HepG2 (cell line): Measurements from ENCODE around the gene NDUFS7. TPM values are rescaled to one million over a fixed set of nuclear protein-coding genes. Genes with fewer than 3 reads are reported as not detected.

Source experiments
- ASH2L ChIP-seq: fragments of 300-600, 200-600 bp; sonication (generic); IDR thresholded peaks from 2 replicates; pipeline ENCODE4 v1.7.0; 2017; ENCODE audit warnings: low read depth, mild to moderate bottlenecking, moderate library complexity, mixed read lengths, low read length; ENCODE audit not compliant: insufficient read length
- FLYWCH1 ChIP-seq: sonication (generic); formaldehyde crosslinking; IDR thresholded peaks from 2 replicates; pipeline ENCODE4 v1.8.1; 2023; ENCODE audit warnings: mild to moderate bottlenecking, missing genetic modification reagents
- SRF ChIP-seq: IDR thresholded peaks from 2 replicates; pipeline ENCODE4 v1.6.1; 2011; ENCODE audit warnings: mild to moderate bottlenecking, low read depth, low read length, moderate library complexity
- TMF1 ChIP-seq: sonication (generic); formaldehyde crosslinking; IDR thresholded peaks from 2 replicates; pipeline ENCODE4 v1.8.1; 2022; ENCODE audit warnings: low read depth, missing genetic modification reagents
- ZFAT ChIP-seq: sonication (generic); formaldehyde crosslinking; conservative IDR thresholded peaks from 2 replicates; pipeline ENCODE4 v1.8.1; 2023; ENCODE audit warnings: missing genetic modification reagents, inconsistent platforms
- ZFP1 ChIP-seq: IDR thresholded peaks from 2 replicates; pipeline ENCODE4 v1.6.1; 2016
- ZNF230 ChIP-seq: sonication (generic); formaldehyde crosslinking; IDR thresholded peaks from 2 replicates; pipeline ENCODE4 v1.4.0; 2020; ENCODE audit warnings: mild to moderate bottlenecking, missing genetic modification reagents
- ZNF382 ChIP-seq: sonication (generic); formaldehyde crosslinking; IDR thresholded peaks from 2 replicates; pipeline ENCODE4 v1.5.0; 2020; ENCODE audit warnings: missing genetic modification reagents, mild to moderate bottlenecking, borderline replicate concordance
- polyA plus RNA-seq, 8 experiments: library from polyadenylated mRNA; depleted of rRNA in 3 of 8; stranded (reverse) in 7 of 8; unstranded in 1 of 8; fragments of >200 nt; fragmentation: Illumina TruSeq in 4 of 8; extraction: Trizol in 4 of 8; gene quantifications; 2 replicates each; pipeline versions ENCODE4 v1.2.1 to v1.2.3, GENCODE V29; 2011 to 2016; ENCODE audit warnings: low read depth in 4 of 8, missing spikeins in 1 of 8, mixed read lengths in 1 of 8; ENCODE audit not compliant: insufficient read depth in 1 of 8
- total RNA-seq, 5 experiments: library from RNA; depleted of rRNA; stranded (reverse); fragments of >200 nt; fragmentation: Illumina TruSeq; extraction: Trizol; gene quantifications; 2 replicates each; pipeline ENCODE4 v1.2.3, GENCODE V29; 2016; ENCODE audit warnings: low read depth in 1 of 5
- TF ChIP-seq, protein P1 (sequence below): sonication (generic); formaldehyde crosslinking; IDR thresholded peaks from 2 replicates; pipeline ENCODE4 v1.4.0; 2020; ENCODE audit warnings: missing genetic modification reagents, mild to moderate bottlenecking, borderline replicate concordance
- TF ChIP-seq, protein P2 (sequence below): sonication (generic); formaldehyde crosslinking; IDR thresholded peaks from 2 replicates; pipeline ENCODE4 v1.4.0; 2020; ENCODE audit warnings: missing genetic modification reagents
- TF ChIP-seq, protein P3 (sequence below): sonication (generic); formaldehyde crosslinking; IDR thresholded peaks from 2 replicates; pipeline ENCODE4 v1.4.0; 2020; ENCODE audit warnings: mild to moderate bottlenecking, missing genetic modification reagents
- TF ChIP-seq, protein P4 (sequence below): sonication (generic); formaldehyde crosslinking; IDR thresholded peaks from 2 replicates; pipeline ENCODE4 v1.5.1; 2020; ENCODE audit warnings: mild to moderate bottlenecking, missing genetic modification reagents
- TF ChIP-seq, protein P5 (sequence below): sonication (generic); formaldehyde crosslinking; IDR thresholded peaks from 2 replicates; pipeline ENCODE4 v1.8.0; 2022; ENCODE audit warnings: missing genetic modification reagents, mild to moderate bottlenecking, inconsistent platforms, borderline replicate concordance

Gene NDUFS7
- total and polyA plus RNA-seq, 2 of the 13 experiments (the other 11 are each of a cell fraction or from before 2014, with no cell fraction given) = 34.3 to 66.9 TPM

DNA sequence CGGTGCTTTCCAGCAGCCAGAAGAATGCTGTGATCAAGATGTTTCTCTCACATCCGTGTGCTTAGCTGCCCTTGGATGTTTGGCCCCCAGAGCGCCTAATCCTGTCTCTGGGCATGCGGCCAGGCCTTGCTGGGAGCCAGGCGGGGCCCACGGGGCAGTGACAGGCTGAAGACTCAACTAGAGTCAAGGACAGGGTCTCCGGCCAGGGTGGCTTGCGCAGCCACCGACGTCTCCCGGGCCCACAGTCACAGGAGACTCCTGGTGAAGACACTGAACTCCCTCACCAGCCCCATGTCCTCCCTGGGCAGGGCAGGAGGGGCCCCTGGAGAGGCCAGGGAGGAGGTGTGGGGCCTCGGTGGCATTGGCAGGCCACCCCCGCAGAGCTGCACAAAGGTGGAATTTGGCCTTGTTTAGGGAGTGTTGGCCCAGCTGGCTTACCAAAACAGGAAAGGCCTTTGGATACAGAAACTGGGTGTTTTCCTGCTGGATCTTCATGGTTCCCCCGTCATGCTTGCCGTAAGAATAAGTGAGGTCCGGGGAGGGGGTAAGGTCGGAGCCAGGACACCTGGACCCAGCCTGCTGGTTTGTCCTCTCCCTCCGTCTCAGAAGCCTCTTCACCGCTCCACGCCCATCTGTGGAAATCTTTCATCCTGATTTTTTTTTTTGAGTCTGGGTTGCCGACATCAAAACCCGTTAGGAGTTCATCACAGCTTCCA lies 10.0 kb upstream of the NDUFS7 start (continued):
- no peak for TF ChIP-seq TMF1 (CRISPR knock-in tag)
- TF ChIP-seq ZFP1 (CRISPR knock-in tag) = 0 out of 2 replicates have a peak, but pooled peaks have one; percentile 51
- peak; percentile 71; the same call in 1 of the 2 replicates for TF ChIP-seq SRF
- no peak for TF ChIP-seq ZNF382 (CRISPR knock-in tag)
- TF ChIP-seq, protein P1, sequence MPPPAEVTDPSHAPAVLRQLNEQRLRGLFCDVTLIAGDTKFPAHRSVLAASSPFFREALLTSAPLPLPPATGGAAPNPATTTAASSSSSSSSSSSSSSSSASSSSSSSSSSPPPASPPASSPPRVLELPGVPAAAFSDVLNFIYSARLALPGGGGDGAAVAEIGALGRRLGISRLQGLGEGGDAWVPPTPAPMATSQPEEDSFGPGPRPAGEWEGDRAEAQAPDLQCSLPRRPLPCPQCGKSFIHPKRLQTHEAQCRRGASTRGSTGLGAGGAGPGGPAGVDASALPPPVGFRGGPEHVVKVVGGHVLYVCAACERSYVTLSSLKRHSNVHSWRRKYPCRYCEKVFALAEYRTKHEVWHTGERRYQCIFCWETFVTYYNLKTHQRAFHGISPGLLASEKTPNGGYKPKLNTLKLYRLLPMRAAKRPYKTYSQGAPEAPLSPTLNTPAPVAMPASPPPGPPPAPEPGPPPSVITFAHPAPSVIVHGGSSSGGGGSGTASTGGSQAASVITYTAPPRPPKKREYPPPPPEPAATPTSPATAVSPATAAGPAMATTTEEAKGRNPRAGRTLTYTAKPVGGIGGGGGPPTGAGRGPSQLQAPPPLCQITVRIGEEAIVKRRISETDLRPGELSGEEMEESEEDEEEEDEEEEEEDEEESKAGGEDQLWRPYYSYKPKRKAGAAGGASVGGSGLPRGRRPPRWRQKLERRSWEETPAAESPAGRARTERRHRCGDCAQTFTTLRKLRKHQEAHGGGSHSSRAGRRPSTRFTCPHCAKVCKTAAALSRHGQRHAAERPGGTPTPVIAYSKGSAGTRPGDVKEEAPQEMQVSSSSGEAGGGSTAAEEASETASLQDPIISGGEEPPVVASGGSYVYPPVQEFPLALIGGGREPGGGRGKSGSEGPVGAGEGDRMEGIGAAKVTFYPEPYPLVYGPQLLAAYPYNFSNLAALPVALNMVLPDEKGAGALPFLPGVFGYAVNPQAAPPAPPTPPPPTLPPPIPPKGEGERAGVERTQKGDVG (CRISPR knock-in tag) = 0 out of 2 replicates have a peak, but pooled peaks have one; percentile 20
- no peak; the same call in 1 of the 2 replicates for TF ChIP-seq ZFAT (CRISPR knock-in tag)
- TF ChIP-seq, protein P2, sequence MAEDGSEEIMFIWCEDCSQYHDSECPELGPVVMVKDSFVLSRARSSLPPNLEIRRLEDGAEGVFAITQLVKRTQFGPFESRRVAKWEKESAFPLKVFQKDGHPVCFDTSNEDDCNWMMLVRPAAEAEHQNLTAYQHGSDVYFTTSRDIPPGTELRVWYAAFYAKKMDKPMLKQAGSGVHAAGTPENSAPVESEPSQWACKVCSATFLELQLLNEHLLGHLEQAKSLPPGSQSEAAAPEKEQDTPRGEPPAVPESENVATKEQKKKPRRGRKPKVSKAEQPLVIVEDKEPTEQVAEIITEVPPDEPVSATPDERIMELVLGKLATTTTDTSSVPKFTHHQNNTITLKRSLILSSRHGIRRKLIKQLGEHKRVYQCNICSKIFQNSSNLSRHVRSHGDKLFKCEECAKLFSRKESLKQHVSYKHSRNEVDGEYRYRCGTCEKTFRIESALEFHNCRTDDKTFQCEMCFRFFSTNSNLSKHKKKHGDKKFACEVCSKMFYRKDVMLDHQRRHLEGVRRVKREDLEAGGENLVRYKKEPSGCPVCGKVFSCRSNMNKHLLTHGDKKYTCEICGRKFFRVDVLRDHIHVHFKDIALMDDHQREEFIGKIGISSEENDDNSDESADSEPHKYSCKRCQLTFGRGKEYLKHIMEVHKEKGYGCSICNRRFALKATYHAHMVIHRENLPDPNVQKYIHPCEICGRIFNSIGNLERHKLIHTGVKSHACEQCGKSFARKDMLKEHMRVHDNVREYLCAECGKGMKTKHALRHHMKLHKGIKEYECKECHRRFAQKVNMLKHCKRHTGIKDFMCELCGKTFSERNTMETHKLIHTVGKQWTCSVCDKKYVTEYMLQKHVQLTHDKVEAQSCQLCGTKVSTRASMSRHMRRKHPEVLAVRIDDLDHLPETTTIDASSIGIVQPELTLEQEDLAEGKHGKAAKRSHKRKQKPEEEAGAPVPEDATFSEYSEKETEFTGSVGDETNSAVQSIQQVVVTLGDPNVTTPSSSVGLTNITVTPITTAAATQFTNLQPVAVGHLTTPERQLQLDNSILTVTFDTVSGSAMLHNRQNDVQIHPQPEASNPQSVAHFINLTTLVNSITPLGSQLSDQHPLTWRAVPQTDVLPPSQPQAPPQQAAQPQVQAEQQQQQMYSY = no peak
- TF ChIP-seq, protein P3, sequence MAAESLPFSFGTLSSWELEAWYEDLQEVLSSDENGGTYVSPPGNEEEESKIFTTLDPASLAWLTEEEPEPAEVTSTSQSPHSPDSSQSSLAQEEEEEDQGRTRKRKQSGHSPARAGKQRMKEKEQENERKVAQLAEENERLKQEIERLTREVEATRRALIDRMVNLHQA = no peak; the same call in 1 of the 2 replicates
- TF ChIP-seq FLYWCH1 (CRISPR knock-in tag) = peak; percentile 49; the same call in 1 of the 2 replicates
- TF ChIP-seq ASH2L = no peak
- no peak for TF ChIP-seq ZNF230 (CRISPR knock-in tag)
- TF ChIP-seq, protein P4, sequence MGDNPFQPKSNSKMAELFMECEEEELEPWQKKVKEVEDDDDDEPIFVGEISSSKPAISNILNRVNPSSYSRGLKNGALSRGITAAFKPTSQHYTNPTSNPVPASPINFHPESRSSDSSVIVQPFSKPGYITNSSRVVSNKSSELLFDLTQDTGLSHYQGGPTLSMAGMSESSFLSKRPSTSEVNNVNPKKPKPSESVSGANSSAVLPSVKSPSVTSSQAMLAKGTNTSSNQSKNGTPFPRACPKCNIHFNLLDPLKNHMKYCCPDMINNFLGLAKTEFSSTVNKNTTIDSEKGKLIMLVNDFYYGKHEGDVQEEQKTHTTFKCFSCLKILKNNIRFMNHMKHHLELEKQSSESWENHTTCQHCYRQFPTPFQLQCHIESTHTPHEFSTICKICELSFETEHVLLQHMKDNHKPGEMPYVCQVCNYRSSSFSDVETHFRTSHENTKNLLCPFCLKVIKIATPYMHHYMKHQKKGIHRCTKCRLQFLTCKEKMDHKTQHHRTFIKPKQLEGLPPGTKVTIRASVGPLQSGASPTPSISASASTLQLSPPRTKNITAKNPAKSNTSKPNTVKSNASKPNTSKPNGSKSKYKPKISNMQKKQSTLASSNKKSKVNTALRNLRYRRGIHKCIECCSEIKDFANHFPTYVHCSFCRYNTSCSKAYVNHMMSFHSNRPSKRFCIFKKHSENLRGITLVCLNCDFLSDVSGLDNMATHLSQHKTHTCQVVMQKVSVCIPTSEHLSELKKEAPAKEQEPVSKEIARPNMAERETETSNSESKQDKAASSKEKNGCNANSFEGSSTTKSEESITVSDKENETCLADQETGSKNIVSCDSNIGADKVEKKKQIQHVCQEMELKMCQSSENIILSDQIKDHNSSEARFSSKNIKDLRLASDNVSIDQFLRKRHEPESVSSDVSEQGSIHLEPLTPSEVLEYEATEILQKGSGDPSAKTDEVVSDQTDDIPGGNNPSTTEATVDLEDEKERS (CRISPR knock-in tag) = peak; percentile 24; the same call in 1 of the 2 replicates
- TF ChIP-seq, protein P5, sequence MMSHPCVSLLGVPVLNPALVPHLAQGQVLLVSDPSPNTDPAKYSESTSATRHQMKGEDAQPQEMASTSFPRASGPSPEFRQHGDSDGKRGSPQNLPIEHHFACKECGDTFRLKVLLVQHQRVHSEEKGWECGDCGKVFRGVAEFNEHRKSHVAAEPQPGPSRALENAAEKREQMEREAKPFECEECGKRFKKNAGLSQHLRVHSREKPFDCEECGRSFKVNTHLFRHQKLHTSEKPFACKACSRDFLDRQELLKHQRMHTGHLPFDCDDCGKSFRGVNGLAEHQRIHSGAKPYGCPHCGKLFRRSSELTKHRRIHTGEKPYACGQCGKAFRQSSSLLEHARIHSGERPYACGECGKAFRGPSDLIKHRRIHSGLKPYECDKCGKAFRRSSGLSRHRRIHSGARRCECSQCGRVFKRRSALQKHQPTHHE (CRISPR knock-in tag) = 0 out of 2 replicates have a peak, but pooled peaks have one; percentile 92
